ENCODE data around the gene EBLN2.

DNA sequence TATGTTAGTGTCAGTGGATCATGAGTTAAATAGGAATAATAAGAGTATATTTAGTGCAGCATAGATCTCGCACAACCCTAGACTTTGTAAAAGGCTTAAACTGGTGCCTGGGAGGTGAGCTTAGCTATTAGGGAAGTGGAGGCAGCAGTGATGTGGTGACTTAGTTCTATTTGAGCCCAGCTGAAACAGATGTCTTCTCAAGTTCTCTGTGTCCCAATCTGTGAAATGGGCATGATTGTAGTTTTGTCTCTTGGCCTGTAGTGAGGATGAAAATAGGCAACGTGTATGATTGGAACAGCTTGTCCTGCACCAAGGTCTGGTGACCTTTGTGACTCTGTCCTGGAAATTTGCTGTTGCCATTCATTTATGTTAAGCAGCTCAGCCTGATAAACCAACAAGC, 34.7 kb downstream of the EBLN2 start:
- TF ChIP-seq, protein P1, sequence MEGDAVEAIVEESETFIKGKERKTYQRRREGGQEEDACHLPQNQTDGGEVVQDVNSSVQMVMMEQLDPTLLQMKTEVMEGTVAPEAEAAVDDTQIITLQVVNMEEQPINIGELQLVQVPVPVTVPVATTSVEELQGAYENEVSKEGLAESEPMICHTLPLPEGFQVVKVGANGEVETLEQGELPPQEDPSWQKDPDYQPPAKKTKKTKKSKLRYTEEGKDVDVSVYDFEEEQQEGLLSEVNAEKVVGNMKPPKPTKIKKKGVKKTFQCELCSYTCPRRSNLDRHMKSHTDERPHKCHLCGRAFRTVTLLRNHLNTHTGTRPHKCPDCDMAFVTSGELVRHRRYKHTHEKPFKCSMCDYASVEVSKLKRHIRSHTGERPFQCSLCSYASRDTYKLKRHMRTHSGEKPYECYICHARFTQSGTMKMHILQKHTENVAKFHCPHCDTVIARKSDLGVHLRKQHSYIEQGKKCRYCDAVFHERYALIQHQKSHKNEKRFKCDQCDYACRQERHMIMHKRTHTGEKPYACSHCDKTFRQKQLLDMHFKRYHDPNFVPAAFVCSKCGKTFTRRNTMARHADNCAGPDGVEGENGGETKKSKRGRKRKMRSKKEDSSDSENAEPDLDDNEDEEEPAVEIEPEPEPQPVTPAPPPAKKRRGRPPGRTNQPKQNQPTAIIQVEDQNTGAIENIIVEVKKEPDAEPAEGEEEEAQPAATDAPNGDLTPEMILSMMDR (IDR thresholded peaks at IDR 0.05), result no peak
- TF ChIP-seq POLR2A (IDR thresholded peaks at IDR 0.05), result no peak
